GM23338 (cell line): Measurements from ENCODE around the gene AOPEP. TPM values are rescaled to one million over a fixed set of nuclear protein-coding genes. Genes with fewer than 3 reads are reported as not detected.

Source experiments
- ATAC-seq: fragments of 200-7000 bp; cut with Tn5 transposase; 3 replicates; pipeline ENCODE4 v1.9.1; 2020
- DNase-seq: peaks from one replicate; pipeline ENCODE4 v3.0.0-alpha.2; 2015; ENCODE audit warnings: low spot score
- H2AFZ ChIP-seq: fragments of 200-600 bp; sonication (generic); 2 replicates; pipeline ENCODE4 v1.8.0; 2016; ENCODE audit warnings: antibody characterized with exemption, mild to moderate bottlenecking, moderate library complexity
- H3F3A ChIP-seq: fragments of 200-600 bp; sonication (generic); replicated peaks from 2 replicates; pipeline ENCODE4 v1.8.0; 2017; ENCODE audit warnings: antibody characterized with exemption, mixed run types, low read depth
- H3K27ac ChIP-seq: fragments of 200-600 bp; sonication (generic); 2 replicates; pipeline ENCODE4 v1.6.1; 2016; ENCODE audit warnings: low read depth
- H3K27me3 ChIP-seq: fragments of 200-600 bp; sonication (generic); 2 replicates; pipeline ENCODE4 v1.8.0; 2016; ENCODE audit warnings: mild to moderate bottlenecking, mixed run types, moderate library complexity; ENCODE audit not compliant: insufficient read depth
- H3K36me3 ChIP-seq: fragments of 200-600 bp; sonication (generic); 2 replicates; pipeline ENCODE4 v1.8.0; 2016; ENCODE audit warnings: mild to moderate bottlenecking; ENCODE audit not compliant: insufficient read depth
- H3K4me1 ChIP-seq: fragments of 200-600 bp; sonication (generic); 2 replicates; pipeline ENCODE4 v1.8.0; 2016; ENCODE audit warnings: mild to moderate bottlenecking, moderate library complexity; ENCODE audit not compliant: insufficient read depth
- H3K4me2 ChIP-seq: fragments of 200-600 bp; sonication (generic); 2 replicates; pipeline ENCODE4 v1.7.1; 2017; ENCODE audit warnings: mixed run types
- H3K4me3 ChIP-seq: fragments of 200-600 bp; sonication (generic); 2 replicates; pipeline ENCODE4 v1.6.1; 2016; ENCODE audit warnings: mixed run types
- H3K79me2 ChIP-seq: fragments of 200-600 bp; sonication (generic); replicated peaks from 2 replicates; pipeline ENCODE4 v1.8.0; 2017; ENCODE audit warnings: mild to moderate bottlenecking; ENCODE audit not compliant: insufficient read depth
- H3K9me2 ChIP-seq: fragments of 200-600 bp; sonication (generic); 2 replicates; pipeline ENCODE4 v1.8.0; 2017; ENCODE audit not compliant: insufficient read depth
- H4K20me1 ChIP-seq: fragments of 200-600 bp; sonication (generic); replicated peaks from 2 replicates; pipeline ENCODE4 v1.8.0; 2017; ENCODE audit warnings: mild to moderate bottlenecking; ENCODE audit not compliant: insufficient read depth
- H3K27ac Mint-ChIP-seq: 2 replicates; pipeline ENCODE4 v1.8.0; 2020; ENCODE audit warnings: inconsistent platforms, mild to moderate bottlenecking, moderate library complexity, mixed read lengths
- H3K27me3 Mint-ChIP-seq: 3 replicates; pipeline ENCODE4 v1.8.0; 2022; ENCODE audit warnings: low read depth, mild to moderate bottlenecking, moderate library complexity, mixed read lengths, inconsistent platforms; ENCODE audit not compliant: insufficient read depth, poor library complexity
- H3K36me3 Mint-ChIP-seq: 3 replicates; pipeline ENCODE4 v1.8.0; 2021; ENCODE audit warnings: low read depth, mild to moderate bottlenecking, inconsistent platforms, moderate library complexity, mixed read lengths
- H3K4me1 Mint-ChIP-seq: 3 replicates; pipeline ENCODE4 v1.8.0; 2020; ENCODE audit warnings: mild to moderate bottlenecking, inconsistent platforms, mixed read lengths
- H3K4me3 Mint-ChIP-seq: 3 replicates; pipeline ENCODE4 v1.8.0; 2021; ENCODE audit warnings: moderate library complexity, mild to moderate bottlenecking, inconsistent platforms, mixed read lengths
- H3K9me3 Mint-ChIP-seq: 3 replicates; pipeline ENCODE4 v1.8.0; 2020; ENCODE audit warnings: moderate library complexity, mild to moderate bottlenecking, inconsistent platforms, mixed read lengths
- CREB1 ChIP-seq: fragments of 250-450 bp; sonication (Bioruptor Pico); IDR thresholded peaks from 2 replicates; pipeline ENCODE4 v1.5.0; 2020; ENCODE audit warnings: low read depth, mild to moderate bottlenecking, moderate library complexity
- CTCF ChIP-seq, 2 experiments: fragments of 200-600 bp in 1 of 2; sonication (generic) in 1 of 2; conservative IDR thresholded peaks; 2 replicates each; pipeline versions ENCODE4 v1.5.1 to v1.6.1; 2016 to 2017; ENCODE audit warnings: antibody characterized with exemption in 2 of 2, low read depth in 2 of 2, mild to moderate bottlenecking in 2 of 2, moderate library complexity in 1 of 2
- EZH2phosphoT487 ChIP-seq: fragments of 200-600 bp; sonication (generic); IDR thresholded peaks from one replicate; pipeline ENCODE4 v1.8.1; 2018; ENCODE audit warnings: antibody characterized with exemption; ENCODE audit not compliant: unreplicated experiment
- STAT1 ChIP-seq: IDR thresholded peaks from one replicate; pipeline ENCODE4 v1.6.1; 2016; ENCODE audit warnings: antibody characterized with exemption; ENCODE audit not compliant: unreplicated experiment
- ZNF114 ChIP-seq: fragments of 250-450 bp; sonication (Bioruptor Pico); IDR thresholded peaks from 2 replicates; pipeline ENCODE4 v1.5.0; 2020; ENCODE audit warnings: mild to moderate bottlenecking, moderate library complexity
- ZNF331 ChIP-seq: fragments of 250-450 bp; sonication (Bioruptor Pico); IDR thresholded peaks from 2 replicates; pipeline ENCODE4 v1.5.0; 2020; ENCODE audit warnings: low read depth, mild to moderate bottlenecking, moderate library complexity
- polyA plus RNA-seq: library from polyadenylated mRNA; unstranded; fragments of >200 nt; fragmentation: Nextera tagmentation; extraction: Ambion mirVana; gene quantifications from 2 replicates; pipeline ENCODE4 v1.2.1, GENCODE V29; 2016
- total RNA-seq: library from RNA; depleted of rRNA; stranded (reverse); fragments of >200 nt; shearing (Covaris generic); gene quantifications from 2 replicates; pipeline ENCODE4 v1.2.3, GENCODE V29; 2014
- TF ChIP-seq, protein P1 (sequence below): IDR thresholded peaks from 2 replicates; pipeline ENCODE4 v1.6.1; 2016; ENCODE audit warnings: antibody characterized with exemption

The AOPEP gene
- total and polyA plus RNA-seq, 2 experiments from 2014 or later = 7.0 to 16.5 TPM

DNA sequence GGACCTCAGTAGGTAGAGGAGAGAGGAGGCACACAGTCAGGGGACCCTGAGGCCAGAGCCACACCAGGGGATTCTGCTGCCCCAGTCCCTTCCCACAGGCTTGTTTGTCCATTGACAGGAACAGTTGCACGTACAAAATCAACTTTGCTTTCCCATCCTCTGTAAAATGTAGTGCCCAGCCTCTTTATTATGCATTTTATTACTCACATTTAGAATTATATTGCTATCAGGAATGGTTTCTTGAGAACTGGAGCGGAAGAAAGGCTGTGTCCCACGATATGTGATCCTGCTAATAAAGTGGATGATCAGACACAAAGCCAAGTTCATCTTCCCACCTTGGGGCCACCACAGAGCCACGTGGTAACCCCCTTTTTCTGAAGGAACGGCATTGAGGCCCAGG, 313.6 kb downstream of the AOPEP start (continued):
- TF ChIP-seq STAT1 = no peak
- no peak for TF ChIP-seq ZNF114
- no peak for TF ChIP-seq CTCF (conservative IDR thresholded peaks at IDR 0.05; ENCODE audit: low read depth in 2 of 2)

GRCh38 chr9:95043826-95044225, 317.3 kb downstream of the AOPEP start:
- no peak for TF ChIP-seq ZNF331 (CRISPR knock-in tag)
- TF ChIP-seq, protein P1, sequence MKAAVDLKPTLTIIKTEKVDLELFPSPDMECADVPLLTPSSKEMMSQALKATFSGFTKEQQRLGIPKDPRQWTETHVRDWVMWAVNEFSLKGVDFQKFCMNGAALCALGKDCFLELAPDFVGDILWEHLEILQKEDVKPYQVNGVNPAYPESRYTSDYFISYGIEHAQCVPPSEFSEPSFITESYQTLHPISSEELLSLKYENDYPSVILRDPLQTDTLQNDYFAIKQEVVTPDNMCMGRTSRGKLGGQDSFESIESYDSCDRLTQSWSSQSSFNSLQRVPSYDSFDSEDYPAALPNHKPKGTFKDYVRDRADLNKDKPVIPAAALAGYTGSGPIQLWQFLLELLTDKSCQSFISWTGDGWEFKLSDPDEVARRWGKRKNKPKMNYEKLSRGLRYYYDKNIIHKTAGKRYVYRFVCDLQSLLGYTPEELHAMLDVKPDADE = no peak
- 0 out of 2 replicates have a peak, but pooled peaks cover under 1% of the 10 kb centered on the region for H4K20me1 ChIP-seq
- ATAC-seq (no peak), DNase-seq (no peak)
- no peak overlapping the region for H3K4me3 ChIP-seq
- Mint-ChIP-seq H3K36me3 (no peaks in the 10 kb centered on the region), H3K9me3 (no peaks in the 10 kb centered on the region), H3K4me1 (peaks cover 34% of the 10 kb centered on the region), H3K27me3 (peaks cover 24% of the 10 kb centered on the region), H3K4me3 (no peak overlapping the region), H3K27ac (no peak overlapping the region)
- peaks cover 29% of the 10 kb centered on the region for H3K4me1 ChIP-seq
- H3K27me3 ChIP-seq = peaks cover 36% of the 10 kb centered on the region
- H2AFZ ChIP-seq = no peak overlapping the region
- no peak overlapping the region for H3K4me2 ChIP-seq
- no peaks in the 10 kb centered on the region for H3K36me3 ChIP-seq
- H3F3A ChIP-seq = no peaks in the 10 kb centered on the region; the same call in 1 of the 2 replicates
- no peak overlapping the region for H3K27ac ChIP-seq
- no peaks in the 10 kb centered on the region for H3K79me2 ChIP-seq
- no peaks in the 10 kb centered on the region for H3K9me2 ChIP-seq

DNA sequence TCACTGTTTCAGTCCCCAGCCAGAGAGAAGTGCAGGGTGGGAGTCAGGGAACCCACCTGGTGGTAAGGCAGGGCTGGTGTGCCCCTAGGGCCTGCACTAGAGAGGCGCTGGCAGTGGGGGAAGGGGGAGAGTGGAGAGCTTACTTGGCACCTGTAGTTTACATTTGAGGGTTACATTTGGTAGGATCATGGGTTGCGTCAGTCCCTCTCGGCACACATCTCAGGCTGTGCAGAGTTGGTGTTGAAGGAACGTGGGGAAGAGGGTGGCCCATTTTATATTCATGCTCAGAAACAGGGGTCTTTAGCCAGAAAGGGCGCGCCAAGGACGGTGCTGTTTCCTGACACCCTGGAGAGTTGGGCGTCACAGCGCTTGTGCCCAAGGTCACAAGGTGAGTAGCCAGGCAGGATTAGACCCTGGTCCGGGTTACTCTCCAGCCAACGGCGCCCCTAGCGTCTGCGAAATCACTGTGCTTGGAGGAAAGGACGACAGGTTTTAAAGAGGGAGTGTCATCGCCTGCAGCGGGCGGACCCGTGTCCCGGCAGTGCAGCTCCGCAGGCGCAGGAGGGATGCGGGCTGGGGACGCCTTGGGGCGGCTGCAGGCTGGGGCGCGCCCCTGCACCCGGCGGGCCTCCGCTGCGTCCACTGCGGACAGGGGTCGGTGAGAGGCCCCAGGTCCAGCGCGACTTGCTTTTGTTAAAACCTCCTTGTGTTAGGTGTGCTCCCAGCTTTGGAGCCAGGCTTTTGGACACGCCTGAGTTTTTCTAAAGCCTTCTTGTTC, 318.4 kb downstream of the AOPEP start:
- Histone ChIP-seq H3K27ac (no peak overlapping the region), H2AFZ (0 out of 2 replicates have a peak overlapping the region, but pooled peaks have one; percentile 41), H3K27me3 (peaks cover 47% of the 10 kb centered on the region), H3K9me2 (no peaks in the 10 kb centered on the region), H3F3A (no peaks in the 10 kb centered on the region; the same call in 1 of the 2 replicates), H3K4me1 (peaks cover 36% of the 10 kb centered on the region), H4K20me1 (peaks cover 6% of the 10 kb centered on the region; the same call in 1 of the 2 replicates), H3K36me3 (no peaks in the 10 kb centered on the region), H3K4me2 (peak overlapping the region; percentile 87), H3K79me2 (no peaks in the 10 kb centered on the region), H3K4me3 (peak overlapping the region; percentile 61)
- peaks cover 31% of the 10 kb centered on the region for H3K27me3 Mint-ChIP-seq
- no peaks in the 10 kb centered on the region for H3K9me3 Mint-ChIP-seq
- peak overlapping the region; percentile 66 for H3K4me3 Mint-ChIP-seq
- peaks cover 43% of the 10 kb centered on the region for H3K4me1 Mint-ChIP-seq
- TF ChIP-seq CTCF (conservative IDR thresholded peaks at IDR 0.05; ENCODE audit: low read depth in 2 of 2) (peak; percentile 73 to 86), EZH2phosphoT487 (no peak), STAT1 (no peak), CREB1 (peak; percentile 67)
- ATAC-seq = peak; percentile 86
- DNase-seq = peak; percentile 97
- H3K27ac Mint-ChIP-seq = 0 out of 2 replicates have a peak overlapping the region, but pooled peaks have one; percentile 28
- no peaks in the 10 kb centered on the region for H3K36me3 Mint-ChIP-seq
